Fibroblast of the aortic adventitia (primary cell): ENCODE measurements around the gene RAPGEF2. TPM values are rescaled to one million over a fixed set of nuclear protein-coding genes. Genes with fewer than 3 reads are reported as not detected.
A peak's percentile ranks its signal among the peaks of the same experiment; 100 is the strongest.
"Not testable (repeated sequence)": the region's sequence is repeated elsewhere in the genome, so short reads cannot be mapped to it uniquely, and the experiment has no call there.

ENCODE experiments used
- DNase-seq: peaks from one replicate; pipeline ENCODE4 v3.0.0-alpha.2; 2010; ENCODE audit warnings: low read depth
- H3K4me3 ChIP-seq: 2 replicates; pipeline ENCODE4 v1.5.1; 2011; ENCODE audit warnings: low read depth, mild to moderate bottlenecking, control low read depth, low read length, moderate library complexity
- total RNA-seq: library from RNA; depleted of rRNA; stranded (reverse); fragments of >200 nt; gene quantifications from 2 replicates; pipeline ENCODE4 v1.2.3, GENCODE V29; 2012; ENCODE audit warnings: low replicate concordance
- TF ChIP-seq, protein P1 (sequence below): IDR thresholded peaks from 2 replicates; pipeline ENCODE4 v1.5.1; 2011; ENCODE audit warnings: mild to moderate bottlenecking, low read length, control low read depth, inconsistent platforms; ENCODE audit not compliant: insufficient read depth

RAPGEF2 gene
- total RNA-seq, 1 donor = 44.0 TPM

DNA sequence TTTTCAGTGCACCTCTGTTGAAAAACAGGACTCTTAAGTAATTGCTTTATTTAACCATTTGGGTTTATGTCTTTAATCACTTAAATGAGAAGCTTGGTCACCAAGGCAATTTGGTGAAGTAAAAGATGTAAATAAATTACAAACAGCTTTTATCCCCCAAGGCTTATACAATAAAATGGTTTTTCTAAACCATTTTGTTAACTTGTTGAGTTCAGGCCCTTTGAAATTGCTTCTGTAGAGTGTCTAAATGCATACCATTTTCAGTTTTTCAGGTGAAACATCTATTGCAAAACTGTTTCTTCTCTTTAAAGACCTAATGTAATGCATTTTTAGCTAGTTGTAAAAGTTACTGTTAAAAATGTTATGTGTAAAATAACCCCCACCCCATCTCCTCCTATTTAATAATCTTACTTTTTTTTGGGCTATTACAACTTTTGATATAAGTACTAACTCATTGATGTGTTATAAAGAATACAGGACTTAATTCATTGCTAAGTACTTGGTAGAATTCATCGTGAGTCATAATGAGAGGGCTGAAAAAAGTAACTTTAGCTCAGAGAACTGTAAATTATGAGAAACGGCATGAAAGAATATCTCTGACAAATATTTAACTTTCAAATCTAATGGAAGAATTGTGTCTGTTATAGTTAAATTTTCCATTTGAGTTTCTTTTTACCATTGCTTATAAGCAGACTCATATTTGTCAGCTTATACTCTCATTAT lies 4.5 kb downstream of the RAPGEF2 start:
- no peak overlapping the region for H3K4me3 ChIP-seq
- TF ChIP-seq, protein P1, sequence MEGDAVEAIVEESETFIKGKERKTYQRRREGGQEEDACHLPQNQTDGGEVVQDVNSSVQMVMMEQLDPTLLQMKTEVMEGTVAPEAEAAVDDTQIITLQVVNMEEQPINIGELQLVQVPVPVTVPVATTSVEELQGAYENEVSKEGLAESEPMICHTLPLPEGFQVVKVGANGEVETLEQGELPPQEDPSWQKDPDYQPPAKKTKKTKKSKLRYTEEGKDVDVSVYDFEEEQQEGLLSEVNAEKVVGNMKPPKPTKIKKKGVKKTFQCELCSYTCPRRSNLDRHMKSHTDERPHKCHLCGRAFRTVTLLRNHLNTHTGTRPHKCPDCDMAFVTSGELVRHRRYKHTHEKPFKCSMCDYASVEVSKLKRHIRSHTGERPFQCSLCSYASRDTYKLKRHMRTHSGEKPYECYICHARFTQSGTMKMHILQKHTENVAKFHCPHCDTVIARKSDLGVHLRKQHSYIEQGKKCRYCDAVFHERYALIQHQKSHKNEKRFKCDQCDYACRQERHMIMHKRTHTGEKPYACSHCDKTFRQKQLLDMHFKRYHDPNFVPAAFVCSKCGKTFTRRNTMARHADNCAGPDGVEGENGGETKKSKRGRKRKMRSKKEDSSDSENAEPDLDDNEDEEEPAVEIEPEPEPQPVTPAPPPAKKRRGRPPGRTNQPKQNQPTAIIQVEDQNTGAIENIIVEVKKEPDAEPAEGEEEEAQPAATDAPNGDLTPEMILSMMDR = no peak
- peak; percentile 25 for DNase-seq

DNA sequence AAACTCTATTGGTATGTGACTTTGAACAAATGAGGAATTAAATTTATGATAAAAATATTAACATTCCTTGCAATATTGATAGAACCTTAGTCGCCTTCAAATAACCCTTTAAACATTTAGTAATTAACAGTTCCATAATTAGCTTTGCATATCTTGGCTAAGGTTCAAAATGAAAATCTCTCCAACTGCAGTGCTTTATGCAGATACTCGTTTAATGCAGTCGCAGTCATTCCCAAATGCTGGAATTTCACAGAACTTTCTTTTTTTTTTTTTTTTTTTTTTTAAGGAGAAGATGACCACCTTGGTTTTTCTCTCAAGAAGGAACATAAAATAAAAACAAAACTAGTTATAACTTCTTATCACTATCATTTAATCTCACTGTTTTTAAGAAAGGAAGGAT lies 5.2 kb downstream of the RAPGEF2 start:
- no peak for DNase-seq
- TF ChIP-seq, protein P1 = no peak
- H3K4me3 ChIP-seq = no peak overlapping the region

DNA sequence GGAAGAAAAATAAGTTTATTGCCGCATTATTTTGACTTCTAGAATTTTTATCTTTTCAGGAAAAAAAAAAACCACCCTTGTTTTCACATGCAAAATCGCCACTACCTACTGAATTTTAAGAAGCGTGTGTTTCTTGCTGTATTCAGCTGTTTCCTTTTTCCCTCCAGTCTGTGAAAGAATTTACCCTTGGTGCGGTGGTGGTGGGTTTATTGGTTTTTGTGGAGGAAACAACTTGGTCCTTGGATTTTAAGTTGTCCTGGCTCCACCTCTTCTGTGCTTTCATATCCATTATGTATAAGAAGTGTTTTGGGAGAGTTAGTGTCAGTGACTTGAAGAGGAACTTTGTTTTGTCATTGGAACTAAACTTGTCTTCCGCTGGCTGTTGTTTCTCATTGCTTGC lies 8.1 kb downstream of the RAPGEF2 start:
- TF ChIP-seq, protein P1 = no peak
- DNase-seq = no peak
- no peak overlapping the region for H3K4me3 ChIP-seq

DNA sequence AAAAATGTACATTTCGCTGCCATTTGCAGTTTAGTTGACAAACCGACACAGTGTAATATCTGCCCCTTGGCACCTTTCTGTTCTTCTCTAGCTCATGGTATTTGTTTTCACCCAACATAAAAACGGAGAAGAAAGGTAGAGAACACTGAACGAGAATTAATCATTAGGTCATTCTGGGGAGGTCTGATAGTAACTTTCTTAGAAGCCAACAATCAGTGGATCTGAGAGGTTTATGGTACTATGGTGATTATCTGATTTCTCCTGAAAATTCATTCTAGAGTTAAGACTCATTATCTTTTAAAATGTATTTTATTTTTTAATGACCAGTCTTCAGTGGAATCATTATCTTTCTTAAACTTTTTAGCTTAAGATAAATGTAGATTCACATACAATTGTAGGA lies 8.5 kb downstream of the RAPGEF2 start:
- TF ChIP-seq, protein P1 = no peak
- DNase-seq = no peak
- no peak overlapping the region for H3K4me3 ChIP-seq

DNA sequence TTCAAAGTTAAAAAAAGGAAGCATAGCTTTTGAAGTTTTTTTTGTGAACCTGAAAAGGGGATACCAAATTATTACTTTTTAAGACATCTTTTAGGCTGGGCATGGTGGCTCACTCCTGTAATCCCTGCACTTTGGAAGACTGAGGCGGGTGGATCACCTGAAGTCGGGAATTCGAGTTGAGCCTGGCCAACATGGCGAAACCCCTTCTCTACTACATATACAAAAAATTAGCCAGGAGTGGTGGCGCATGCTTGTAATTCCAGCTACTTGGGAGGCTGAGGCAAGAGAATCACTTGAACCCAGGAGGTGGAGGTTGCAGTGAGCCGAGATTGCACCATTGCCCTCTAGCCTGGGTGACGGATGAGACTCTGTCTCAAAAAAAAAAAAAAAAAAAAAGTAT lies 10.5 kb downstream of the RAPGEF2 start:
- DNase-seq, H3K4me3 ChIP-seq: not testable (repeated sequence)

DNA sequence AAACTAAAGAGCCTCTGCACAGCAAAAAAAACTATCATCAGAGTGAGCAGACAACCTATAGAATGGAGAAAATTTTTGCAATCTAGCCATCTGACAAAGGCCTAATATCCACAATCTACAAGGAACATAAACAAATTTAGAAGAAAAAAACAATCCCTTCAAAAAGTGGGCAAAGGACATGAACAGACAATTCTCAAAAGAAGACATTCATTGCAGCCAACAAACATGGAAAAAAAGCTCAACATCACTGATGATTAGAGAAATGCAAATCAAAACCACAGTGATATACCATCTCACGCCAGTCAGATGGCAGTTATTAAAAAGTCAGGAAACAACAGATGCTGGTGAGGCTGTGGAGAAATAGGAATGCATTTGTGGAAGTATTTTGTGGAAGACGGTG lies 13.2 kb downstream of the RAPGEF2 start:
- not testable (repeated sequence) for DNase-seq

DNA sequence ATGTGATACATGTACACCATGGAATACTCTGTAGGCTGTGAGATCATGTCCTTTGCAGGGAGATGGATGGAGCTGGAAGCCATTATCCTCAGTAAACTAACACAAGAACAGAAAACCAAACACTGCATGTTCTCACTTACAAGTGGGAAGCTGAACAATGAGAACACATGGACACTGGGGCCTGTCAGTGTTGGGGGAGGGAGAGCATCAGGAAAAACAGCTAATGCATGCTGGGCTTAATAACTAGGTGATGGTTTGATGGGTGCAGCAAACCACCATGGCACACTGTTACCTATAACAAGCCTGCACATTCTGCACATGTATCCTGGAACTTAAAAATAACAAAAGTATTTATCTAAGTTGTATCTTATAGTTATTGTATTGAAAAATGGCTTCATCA lies 13.8 kb downstream of the RAPGEF2 start:
- not testable (repeated sequence) for DNase-seq, H3K4me3 ChIP-seq

More for the DNA sequence above, 13.2 kb downstream of the RAPGEF2 start:
- H3K4me3 ChIP-seq = not testable (repeated sequence)

DNA sequence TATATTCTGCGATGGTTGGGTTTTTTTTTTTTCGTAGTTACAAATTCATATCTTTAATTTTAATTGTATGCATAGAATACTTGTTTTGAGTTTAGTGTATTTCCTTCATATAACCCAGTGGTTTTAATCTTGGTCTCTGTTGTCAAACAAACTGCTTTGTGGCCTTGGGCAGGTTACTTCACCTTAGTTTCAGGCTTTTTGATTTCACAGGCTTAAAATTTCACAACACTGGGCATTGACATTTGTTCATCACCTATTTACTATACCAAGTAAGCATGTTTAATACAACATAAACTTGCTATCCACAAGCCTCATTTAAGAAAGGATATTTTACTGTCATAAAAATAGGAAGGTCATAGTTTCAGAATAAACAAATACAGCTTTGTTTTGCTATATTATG lies 14.7 kb downstream of the RAPGEF2 start:
- TF ChIP-seq, protein P1 = no peak
- no peak overlapping the region for H3K4me3 ChIP-seq
- no peak for DNase-seq
